CD4-positive, alpha-beta T cell treated with Interleukin-17A for 4 hours (primary cell): Measurements from ENCODE around the gene SLC41A3.
"Not testable (repeated sequence)": the region's sequence is repeated elsewhere in the genome, so short reads cannot be mapped to it uniquely, and the experiment has no call there.

Experiments
- DNase-seq: peaks from one replicate; pipeline ENCODE4 v3.0.0-alpha.2; 2020; ENCODE audit warnings: mixed read lengths

The SLC41A3 gene

GRCh38 chr3:125984951-125985350, 99.0 kb downstream of the SLC41A3 start:
- DNase-seq: not testable (repeated sequence)

GRCh38 chr3:125977104-125977503, 106.8 kb downstream of the SLC41A3 start:
- not testable (repeated sequence) for DNase-seq

GRCh38 chr3:125976003-125976390, 107.9 kb downstream of the SLC41A3 start:
- not testable (repeated sequence) for DNase-seq

- not testable (repeated sequence) for DNase-seq
Observed at GRCh38 chr3:125975245-125976002, 108.5 kb downstream of the SLC41A3 start.

- DNase-seq: peak; percentile 21
Observed at GRCh38 chr3:125971997-125972944, 111.7 kb downstream of the SLC41A3 start.

DNA sequence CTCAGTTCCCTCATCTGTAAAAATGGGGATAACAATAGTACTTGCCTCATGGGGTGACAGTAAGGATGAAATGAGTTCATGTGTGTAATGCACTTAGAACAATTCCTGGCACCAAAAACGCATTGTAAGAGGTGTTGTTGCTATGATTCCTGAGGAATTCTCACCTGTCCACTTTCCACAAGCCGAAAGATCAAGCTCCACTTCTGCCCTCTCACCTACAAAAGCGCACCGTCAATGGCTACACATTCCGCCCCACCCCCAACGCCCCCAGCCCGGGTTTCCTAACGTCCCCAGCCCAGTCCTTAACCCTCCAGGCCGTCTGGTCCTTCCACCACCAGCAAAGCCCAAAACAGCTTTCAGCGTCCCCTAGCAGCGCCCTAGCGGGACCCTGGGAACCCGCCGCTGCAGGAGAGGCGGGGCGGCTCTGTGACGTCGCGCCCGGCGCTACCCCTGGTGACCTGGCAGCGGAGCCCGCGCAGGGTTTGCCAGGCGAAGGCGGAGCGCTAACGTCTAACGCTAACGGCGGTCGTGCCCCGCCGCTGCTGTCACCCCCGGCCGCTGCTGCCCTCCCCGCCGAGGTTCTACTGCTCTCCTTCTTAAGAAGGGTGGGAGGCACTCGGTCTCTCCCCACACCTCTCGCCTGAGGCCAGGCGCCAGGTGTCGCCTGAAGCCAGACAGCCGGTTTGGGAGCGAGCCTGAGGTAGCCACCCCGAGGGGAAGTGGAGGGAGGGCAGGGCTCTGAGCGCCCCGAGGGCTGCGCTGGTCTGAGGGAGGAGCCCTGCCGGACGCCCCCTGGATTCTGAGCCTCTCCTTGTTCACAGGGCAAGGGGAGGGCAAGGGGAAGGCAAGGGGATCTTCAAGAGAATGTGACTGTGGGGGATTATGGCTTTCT, 115.0 kb downstream of the SLC41A3 start, which contains the start of gene ROPN1B:
ROPN1B (plus strand) TSS at position 478 of the 892 bp plus-strand sequence. CDS start 2,877 bp downstream, outside the sequence.
- DNase-seq: not testable (repeated sequence)

DNA sequence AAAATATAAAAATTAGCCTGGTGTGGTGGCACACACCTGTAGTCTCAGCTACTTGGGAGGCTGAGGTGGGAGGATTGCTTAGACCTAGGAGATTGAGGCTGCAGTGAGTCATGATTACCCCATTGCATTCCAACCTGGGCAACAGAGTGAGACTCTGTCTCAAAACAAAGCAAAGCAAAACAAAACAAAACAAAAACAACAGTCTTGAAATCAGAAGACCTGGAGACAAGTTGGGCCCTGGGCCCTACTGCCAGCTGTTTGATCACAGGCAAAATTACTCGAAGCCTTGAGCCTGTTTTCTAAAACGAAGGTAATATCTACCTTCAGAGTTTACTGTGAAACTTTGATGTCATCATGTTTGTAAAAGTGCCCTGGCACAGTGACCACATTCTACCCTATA, 115.8 kb downstream of the SLC41A3 start:
- not testable (repeated sequence) for DNase-seq

DNA sequence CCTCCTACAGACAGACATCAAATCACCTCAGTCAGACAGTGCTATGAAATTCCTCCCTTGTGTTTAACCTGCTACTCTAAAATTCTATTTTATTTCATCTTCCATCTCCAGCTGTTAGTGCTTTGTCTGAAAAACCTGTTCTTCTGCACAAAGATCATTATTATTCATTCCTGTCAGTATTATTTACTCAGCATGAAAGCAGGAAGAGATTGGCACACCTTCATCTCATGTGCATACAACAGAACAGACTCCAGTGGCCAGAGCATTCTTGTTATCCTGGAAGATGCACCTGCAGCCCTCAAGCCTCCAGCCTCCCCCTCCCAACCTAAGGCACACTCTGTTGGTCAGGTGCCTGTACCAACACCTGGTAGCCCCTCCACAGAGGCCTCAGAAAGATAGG, 116.8 kb downstream of the SLC41A3 start:
- no peak for DNase-seq

DNA sequence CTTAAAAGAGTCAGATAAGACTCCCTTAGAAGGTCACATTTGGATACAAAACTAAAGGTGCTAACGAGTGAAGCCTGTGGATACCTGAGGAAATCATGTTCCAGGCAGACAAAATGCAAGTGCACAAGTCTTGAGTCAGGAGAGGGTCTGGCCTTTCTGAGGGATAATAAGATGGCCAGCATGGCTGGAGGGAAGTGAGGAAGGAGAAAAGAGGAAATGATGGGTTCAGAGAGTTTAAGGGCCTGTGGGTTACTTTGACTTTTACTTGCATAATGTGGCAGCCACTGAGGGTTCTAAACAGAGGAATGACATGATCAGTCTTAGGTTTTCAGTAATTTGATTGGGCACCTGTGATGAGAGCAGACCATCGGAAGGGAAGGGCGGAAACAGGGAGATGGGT, 118.4 kb downstream of the SLC41A3 start:
- no peak for DNase-seq

GRCh38 chr3:125963834-125964233, 120.1 kb downstream of the SLC41A3 start:
- DNase-seq: not testable (repeated sequence)

DNA sequence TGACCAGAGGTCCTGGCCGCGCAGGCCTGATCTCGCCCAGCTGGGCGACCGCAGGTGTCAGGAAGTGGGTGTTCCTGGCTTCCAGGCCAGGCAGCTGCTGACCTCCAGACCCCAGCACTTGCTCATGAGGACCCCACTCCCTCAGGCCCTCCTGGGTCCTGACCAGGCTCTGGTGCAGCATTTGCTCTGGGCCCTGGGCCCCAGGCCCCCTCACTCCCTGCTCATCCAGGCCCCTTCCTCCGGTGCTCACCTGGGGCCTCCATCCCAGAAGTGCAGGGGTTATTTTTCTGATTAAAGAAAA, 122.7 kb downstream of the SLC41A3 start:
- DNase-seq: no peak

DNA sequence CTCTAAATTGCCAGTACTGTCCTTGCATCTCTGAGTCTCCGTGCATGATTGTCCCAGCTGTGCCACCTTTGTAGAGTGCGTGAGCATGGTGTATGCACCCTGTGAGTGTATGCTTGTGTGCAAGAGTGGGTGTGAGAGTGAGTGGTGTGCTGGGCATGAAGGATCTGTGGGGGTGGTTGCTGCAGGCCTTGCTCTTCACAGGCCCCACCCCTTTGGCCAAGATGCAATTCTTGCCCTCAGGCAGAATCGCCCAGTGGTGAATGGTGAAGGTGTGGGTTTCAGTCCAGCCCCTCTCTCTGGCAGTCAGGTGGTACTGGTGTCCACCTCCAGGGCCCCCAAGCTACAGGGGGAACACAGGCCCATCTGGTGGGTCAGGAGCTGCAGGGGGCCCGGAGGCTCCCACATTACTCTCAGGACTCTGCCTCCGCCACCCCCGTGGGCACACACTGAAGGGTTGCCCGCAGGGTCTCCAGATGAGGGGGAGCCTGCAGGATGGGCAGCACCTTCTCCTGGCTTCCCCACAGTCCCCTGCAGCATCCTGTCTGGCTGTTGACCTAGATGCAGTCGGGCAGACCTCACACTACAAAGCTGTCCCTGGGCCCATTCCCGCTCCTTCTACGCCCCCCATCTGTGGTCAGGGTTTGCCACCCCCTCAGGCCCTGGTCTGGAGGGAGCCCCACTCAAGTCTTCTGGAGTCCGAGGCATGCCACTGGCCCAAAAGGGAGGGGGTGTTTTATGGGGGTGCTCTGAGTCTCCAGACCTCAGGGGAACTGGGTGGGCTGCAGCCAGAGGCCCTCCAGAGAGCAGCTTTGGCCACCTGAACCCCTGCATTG, 123.3 kb downstream of the SLC41A3 start:
- DNase-seq: no peak

DNA sequence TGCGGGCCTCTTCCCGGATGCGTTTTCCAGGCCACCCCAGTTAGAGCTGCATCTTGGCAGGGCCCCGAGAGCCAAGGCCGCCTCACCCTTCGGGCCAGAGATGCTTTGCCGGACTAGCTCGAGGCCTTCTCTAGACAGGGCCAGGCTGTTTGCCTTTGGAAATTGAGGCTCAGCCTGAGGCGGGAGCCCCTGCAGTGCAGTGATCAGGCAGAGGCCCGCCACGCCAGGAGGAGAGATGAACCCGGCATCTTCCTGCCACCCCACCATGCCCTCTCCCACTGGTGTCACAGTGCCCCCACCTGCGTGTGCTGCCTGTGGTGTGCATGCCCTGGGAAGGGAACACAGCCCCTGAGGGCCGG, 123.9 kb downstream of the SLC41A3 start:
- DNase-seq: no peak

DNA sequence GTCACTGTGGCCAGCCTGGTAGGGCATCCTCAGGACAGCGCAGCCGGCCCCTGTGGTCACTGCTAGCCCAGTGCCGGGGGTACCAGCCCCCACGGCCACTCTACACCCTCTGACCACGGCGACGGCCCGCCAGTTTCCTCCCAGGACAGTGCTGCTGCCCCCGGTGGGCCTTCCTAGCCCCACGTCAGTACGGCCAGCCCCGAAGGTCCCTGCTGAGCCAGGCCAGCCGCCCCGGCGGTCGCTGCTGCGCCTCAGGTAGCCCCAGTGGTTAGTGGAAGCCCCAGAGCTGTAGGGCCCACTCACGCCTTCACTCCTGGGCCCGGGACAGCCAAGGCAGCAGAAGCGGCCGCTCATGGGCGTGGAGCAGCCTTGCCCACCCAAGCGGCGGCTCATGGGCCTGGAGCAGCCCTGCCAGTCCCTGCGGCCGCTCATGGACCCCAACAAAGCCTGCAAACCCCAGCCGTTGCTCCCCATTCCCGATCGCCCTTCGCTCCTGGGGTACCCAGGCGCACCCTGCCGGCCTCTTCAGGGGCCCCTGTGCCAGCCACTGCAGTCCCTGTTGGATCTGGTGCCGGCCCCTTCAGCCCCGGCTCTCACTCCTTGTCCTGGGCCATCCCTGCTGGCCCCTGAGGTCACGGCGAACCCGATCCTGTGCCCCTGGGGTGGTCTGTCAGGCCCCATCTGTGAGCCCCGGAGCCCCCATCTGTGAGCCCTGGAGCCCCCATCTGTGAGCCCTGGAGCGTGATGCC, 124.4 kb downstream of the SLC41A3 start:
- no peak for DNase-seq

DNA sequence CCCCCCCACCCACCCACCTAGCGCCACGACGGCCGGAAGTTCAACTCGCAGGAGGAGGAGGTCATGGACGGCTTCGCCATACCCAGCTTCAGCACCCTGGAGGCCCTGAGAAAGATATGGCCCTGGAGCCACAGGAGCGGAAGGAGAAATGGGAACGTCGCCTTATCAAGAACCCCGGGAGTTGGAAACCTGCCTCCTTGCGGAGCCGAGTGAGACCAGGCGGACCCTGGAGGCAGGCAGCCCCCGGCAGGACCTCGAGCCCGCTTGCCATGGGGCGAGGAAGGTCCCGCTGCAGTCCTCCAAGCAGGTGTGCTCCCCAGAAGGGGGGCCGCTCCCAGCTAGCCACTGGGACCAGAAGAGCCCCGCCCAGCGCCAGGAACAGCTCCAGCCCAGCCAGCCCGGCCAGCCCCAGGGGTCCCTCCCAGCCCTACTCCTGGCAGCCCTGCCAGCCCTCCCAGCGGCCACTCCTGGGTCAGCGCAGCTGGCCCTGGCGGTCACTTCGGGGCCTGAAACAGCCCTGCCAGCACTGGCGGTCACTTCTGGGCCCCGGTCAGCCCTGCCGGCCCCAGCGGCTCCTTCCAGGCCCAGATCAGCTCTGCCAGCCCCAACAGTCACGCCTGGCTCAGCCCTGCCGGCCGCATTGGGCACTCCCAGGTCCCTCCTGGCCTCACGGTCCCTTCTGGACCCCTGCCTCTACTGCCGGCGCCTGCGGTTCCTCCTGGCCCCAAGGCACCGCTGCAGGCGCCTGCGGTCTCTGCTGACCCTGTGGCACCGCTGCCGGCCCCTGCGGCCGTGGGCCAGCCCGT, 125.2 kb downstream of the SLC41A3 start:
- DNase-seq: no peak

DNA sequence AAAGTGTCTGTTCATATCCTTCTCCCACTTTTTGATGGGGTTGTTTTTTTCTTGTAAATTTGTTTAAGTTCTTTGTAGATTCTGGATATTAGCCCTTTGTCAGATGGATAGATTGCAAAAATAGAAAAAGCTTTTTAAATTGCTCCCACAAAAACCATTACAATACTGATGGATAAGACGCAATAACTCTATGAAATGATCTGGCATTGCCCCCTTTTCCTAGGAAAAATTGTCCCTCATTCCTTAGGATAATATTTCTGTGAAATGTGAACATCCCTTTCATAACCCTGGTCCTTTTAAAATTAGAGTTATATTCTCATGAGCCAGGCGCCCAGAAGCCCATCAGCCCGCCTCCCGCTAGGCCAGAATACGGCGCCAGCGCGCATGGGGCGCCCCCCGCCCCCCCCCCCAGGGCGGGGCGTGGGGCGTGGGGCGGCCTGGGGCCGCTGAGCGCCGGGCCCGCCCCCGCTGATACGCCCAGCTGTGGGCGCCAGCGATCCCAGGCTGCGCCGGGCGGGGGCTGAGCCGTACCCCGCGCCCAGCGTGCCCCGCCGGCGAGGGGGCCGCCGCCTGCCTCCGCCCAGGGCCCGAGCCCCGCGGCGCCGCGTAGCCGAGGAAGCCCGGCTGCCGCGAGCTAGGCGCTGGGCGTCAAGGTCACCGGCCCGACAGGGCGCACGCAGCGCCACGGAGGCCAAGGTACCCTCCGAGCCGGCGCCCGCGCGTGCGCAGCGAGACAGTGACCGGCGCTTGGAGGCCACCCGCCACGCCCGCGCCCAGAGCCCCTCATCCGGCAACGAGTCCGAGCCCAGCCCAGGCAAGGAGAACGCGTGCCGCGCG, 126.0 kb downstream of the SLC41A3 start:
- DNase-seq: no peak

DNA sequence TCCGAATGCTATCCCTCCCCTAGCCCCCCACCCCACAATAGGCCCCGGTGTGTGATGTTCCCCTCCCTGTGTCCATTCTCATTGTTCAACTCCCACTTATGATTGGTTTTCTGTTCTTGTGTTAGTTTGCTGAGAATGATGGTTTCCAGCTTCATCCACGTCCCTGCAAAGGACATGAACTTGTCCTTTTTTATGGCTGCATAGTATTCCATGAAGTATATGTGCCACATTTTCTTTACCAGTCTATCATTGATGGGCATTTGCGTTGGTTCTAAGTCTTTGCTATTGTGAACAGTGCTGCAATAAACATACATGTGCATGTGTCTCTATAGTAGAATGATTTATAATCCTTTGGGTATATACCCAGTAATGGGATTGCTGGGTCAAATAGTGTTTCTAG, 126.9 kb downstream of the SLC41A3 start:
- DNase-seq: not testable (repeated sequence)
